Activated CD4-positive, alpha-beta T cell treated with anti-CD3 and anti-CD28 coated beads, Interleukin-2, Interleukin-6, amounts not matched to agents 100 ng/mL and 50 ng/mL, durations not matched to agents 16 hours and 8 hours (primary cell): ENCODE measurements around the gene RBMS2.
"Not testable (repeated sequence)": the region's sequence is repeated elsewhere in the genome, so short reads cannot be mapped to it uniquely, and the experiment has no call there.

Source experiments
- DNase-seq: peaks from one replicate; pipeline ENCODE4 v3.0.0-alpha.2; 2020

RBMS2 gene

GRCh38 chr12:56518570-56518969, 3.0 kb upstream of the RBMS2 start:
- DNase-seq, result no peak

GRCh38 chr12:56520048-56520447, 1.6 kb upstream of the RBMS2 start:
- no peak for DNase-seq

DNA sequence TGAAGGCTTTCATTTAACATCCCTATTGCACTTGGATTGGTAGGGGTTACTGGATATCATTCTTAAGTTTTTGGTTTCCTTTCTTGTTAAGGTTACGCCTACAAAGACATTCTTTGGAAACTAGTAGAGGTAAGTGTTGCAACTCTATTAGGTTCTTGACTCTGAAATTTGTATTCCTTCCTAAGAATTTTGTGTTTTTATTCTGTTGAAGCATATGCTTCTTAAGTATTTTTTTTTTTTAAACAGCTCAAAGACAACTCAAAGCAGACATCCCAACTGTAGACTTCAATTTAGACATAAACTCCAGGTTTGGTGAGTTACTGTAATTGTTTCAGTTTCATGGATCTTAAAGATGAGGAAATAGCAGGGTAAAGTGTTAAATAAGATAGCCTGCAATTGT, 1.1 kb upstream of the RBMS2 start:
- DNase-seq, result no peak

- no peak for DNase-seq
Measured at GRCh38 chr12:56521209-56521589, 421 bp upstream of the RBMS2 start.

GRCh38 chr12:56522411-56523193, 982 bp downstream of the RBMS2 start:
- no peak for DNase-seq

DNA sequence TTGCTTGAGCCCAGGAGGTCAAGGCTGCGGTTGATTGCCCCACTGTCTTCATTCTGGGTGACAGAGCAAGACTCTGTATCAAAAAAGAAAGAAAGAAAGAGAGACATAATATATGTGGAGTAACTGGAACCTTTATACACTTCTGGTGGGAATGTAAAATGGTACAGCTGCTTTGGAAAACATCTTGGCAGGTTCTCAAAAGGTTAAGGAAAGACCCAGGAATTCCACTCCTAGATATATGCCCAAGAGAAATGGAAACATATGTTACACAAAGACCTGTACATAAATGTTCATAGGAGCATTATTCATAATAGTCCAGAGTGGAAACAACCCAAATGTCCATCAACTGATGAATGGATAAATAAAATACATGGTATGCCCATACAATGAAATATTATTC, 7.2 kb downstream of the RBMS2 start:
- DNase-seq, result no peak

DNA sequence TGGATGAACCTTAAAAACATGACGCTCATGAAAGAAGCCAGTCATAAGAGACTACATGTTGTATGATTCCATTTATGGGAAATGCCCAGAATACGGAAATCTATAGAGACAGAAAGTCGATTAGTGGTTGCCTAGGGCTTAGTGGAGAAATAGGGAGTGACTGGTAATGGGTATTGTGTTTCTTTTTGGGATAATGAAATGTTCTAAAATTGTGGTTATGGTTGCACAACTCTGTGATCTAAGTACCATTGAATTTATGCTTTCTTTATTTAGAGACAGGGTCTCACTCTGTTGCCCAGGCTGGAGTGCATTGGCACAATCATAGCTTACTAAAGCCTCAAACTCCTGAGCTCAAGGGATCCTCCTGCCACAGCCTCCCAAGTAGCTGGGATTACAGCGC, 8.0 kb downstream of the RBMS2 start:
- DNase-seq, result no peak

- no peak for DNase-seq
Measured at GRCh38 chr12:56530390-56531055, 8.9 kb downstream of the RBMS2 start.

DNA sequence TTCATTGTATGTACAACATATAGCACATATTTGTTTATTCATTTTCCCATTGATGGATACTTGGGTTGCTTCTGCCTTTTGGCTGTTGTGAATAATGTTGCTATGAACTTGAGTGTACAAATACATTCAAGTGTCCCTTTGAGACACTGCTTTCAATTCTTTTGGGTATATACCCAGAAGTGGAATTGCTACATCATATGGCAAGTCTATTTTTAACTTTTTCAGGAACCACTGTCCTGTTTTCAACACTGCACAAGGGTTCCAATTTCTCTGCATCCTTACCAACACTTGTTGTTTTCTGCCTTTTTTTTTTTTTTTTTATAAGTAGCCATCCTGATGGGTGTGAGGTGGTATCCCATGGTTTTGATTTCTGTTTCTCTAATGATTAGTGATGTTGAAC, 15.9 kb downstream of the RBMS2 start:
- no peak for DNase-seq

- DNase-seq, result no peak
Measured at GRCh38 chr12:56541631-56542030, 20.0 kb downstream of the RBMS2 start.

DNA sequence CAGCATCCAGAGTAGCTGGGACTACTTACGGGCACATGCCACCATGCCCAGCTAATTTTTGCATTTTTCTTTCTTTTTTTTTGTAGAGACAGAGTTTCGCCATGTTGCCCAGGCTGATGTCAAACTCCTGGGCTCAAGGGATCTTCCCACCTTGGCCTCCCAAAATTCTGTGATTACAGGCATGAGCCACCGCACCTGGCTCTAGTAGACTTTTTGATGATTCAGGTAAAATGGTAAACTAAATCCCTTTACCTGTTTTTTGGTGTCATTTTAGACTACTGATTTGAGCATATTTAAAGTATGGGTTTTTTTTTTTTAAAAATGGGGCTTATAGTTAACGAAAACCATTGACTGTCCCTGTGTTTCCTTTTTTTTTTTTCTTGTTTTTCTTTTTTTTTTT, 20.5 kb downstream of the RBMS2 start:
- DNase-seq, result no peak

DNA sequence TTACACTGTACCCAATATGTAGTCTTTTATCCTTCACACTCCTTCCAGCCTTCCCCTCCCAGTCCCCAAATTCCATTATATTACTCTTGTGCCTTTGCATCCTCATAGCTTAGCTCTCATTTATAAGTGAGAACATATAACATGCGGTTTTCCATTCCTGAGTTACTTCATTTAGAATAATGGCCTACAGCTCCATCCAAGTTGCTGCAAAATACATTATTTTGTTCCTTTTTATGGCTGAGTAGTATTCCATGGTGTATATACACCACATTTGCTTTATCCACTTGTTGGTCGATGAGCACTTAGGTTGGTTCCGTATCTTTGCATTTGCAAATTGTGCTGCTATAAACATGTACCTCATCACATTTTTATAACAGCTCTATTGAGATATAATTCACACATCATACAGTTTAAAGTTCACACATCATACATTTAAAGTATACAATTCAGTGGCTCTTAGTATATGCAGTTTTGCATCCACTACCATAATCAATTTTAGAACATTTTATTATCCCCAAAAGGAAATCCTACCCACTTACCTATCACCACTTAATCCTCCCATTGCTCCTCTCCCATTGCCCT, 23.5 kb downstream of the RBMS2 start:
- DNase-seq, result no peak

DNA sequence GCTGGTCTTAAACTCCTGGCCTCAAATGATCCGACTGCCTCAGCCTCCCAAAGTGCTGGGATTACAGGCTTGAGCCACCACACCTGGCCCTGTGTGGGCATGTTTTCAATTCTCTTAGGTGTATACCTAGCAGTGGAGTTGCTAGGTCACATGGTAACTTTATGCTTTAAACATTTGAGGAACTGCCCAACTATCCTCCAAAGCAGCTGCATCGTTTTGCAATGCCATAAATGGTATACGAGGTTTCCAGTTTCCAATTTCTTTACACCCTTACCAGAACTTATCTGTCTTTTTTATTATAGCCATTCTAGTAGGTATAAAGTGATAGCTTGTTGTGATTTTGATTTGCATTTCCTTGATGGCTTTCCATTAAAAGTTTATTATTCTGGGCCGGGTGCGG, 25.1 kb downstream of the RBMS2 start:
- DNase-seq, result no peak

- DNase-seq, result peak; percentile 10
Measured at GRCh38 chr12:56551070-56551469, 29.4 kb downstream of the RBMS2 start.

DNA sequence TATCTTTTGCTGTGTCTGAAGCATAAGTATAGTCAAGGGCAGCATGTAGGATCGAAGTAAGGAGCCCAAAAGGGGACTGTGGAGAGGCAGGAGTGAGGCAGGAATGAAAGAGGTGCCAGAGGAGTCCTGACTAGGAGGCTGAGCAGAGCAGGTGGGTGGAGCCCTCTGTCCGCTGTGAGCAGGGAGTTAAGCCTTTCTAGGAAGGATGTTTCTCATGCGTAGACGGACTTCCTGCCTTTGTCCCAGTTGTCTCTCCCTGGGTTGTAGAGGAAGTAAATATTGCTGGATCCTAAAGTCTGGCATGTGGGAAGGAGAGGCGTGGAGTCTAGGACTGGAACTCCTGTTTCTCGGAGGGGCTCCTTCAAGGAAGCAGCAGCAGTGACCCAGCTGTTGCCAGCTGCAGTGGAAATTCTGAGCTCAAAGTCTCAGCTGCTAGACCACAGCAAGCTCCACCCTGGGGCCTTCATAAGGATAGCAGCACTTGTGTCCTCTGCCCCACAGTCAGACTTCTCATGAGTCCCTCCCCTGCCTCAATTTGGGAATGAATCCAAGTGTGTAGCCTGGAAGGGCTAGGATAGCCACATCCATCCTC, 44.0 kb downstream of the RBMS2 start:
- DNase-seq, result peak; percentile 27

DNA sequence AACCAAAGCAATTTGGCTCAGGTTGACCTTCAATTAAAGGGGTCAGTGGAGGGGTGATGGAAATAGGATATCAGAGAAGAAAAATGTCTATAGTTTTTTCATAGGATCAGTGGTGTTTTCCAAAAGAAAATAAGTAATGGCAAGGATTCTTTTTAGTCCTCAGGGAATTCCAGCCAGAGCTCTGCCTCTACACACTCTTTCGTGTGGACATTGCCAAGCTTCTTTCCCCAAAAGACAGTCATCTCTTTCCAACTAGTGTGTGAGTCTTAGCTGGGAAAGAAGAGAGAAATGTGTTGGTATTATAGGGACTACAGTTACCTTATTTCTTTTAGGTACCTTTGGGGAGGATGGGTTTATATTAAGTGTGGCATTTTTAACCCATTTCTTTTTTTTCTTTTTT, 46.5 kb downstream of the RBMS2 start:
- no peak for DNase-seq

DNA sequence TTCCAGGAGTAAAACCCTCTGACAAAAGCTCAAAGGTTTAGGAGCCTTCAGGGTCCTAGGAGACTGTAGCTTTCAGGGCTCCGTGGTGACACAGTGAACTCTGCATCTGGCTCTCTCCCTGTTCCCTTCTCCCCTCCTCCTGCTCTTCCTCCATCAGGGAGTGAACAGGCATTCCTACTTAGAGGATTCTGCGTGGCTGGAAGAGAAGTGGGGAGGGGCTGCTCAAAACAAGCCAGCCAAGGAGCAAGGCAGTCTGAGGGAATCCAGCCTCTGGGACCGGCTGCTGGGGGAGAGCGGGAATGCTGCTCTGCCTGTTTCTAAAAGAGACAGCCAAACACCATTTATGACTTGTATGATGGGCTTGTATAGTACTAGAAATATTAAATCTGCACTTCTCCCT, 49.5 kb downstream of the RBMS2 start:
- no peak for DNase-seq

- DNase-seq, result no peak
Measured at GRCh38 chr12:56572288-56572687, 50.7 kb downstream of the RBMS2 start.

- DNase-seq, result no peak
Measured at GRCh38 chr12:56574210-56574609, 52.6 kb downstream of the RBMS2 start.

DNA sequence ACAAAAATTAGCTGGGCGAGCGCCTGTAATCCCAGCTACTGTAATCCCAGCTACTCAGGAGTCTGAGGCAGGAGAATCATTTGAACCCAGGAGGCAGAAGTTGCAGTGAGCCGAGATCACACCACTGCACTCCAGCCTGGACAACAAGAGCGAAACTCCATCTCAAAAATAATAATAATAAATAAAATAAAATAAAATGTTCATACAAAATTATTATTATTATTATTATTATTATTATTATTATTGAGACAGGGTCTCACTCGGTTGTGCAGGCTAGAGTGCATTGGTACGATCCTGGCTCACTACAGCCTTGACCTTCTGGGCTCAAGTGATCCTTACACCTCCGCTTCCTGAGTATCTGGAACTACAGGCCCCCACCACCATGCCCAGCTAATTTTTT, 55.6 kb downstream of the RBMS2 start:
- not testable (repeated sequence) for DNase-seq

GRCh38 chr12:56578983-56579546, 57.4 kb downstream of the RBMS2 start:
- no peak for DNase-seq

GRCh38 chr12:56581418-56582145, 60.0 kb downstream of the RBMS2 start:
- DNase-seq, result peak; percentile 76

DNA sequence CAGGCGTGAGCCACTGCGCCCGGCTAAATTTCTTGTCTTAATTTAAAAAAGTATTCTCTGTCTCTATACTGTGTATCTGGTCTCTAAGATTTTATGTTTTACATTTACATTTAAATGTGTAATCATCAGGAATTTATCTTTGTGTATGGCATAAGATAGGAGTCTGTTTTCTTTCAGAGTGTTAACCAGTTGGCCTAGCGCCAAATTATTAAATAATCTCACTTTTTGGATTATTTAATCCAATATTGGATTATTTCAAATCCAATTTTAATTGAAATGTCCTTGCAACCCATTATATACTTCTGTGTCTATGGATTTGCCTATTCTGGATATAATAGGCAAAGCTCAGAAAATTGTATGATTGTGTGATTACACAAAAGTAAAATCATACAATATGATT, 63.5 kb downstream of the RBMS2 start:
- DNase-seq, result no peak
